CD4-positive, CD25-positive, alpha-beta regulatory T cell (primary cell): ENCODE results near the gene MAPK8IP3. TPM values are rescaled to one million over a fixed set of nuclear protein-coding genes. Genes with fewer than 3 reads are reported as not detected.
"Not testable (repeated sequence)": the region's sequence is repeated elsewhere in the genome, so short reads cannot be mapped to it uniquely, and the experiment has no call there.

Experiments used
- ATAC-seq, 2 donors: fragments of 150-1000 bp; cut with Tn5 transposase; one replicate each; pipeline ENCODE4 v1.10.0; 2021; ENCODE audit warnings: low read depth in 2 of 2, moderate number of reproducible peaks in 2 of 2, moderate library complexity in 1 of 2
- DNase-seq, 3 donors: peaks; one replicate each; pipeline versions ENCODE4 v3.0.0 to v3.0.0-alpha.2; 2012 to 2022; ENCODE audit warnings: mixed read lengths in 1 of 3
- H3K27ac ChIP-seq: one replicate; pipeline ENCODE4 v1.7.0; 2013; ENCODE audit warnings: mild to moderate bottlenecking, low read length; ENCODE audit not compliant: insufficient read depth, poor library complexity, severe bottlenecking
- H3K27me3 ChIP-seq: one replicate; pipeline ENCODE4 v1.7.0; 2013; ENCODE audit warnings: low read length; ENCODE audit not compliant: control insufficient read depth, insufficient read depth
- H3K36me3 ChIP-seq: one replicate; pipeline ENCODE4 v1.7.0; 2013; ENCODE audit warnings: mild to moderate bottlenecking, low read length, moderate library complexity; ENCODE audit not compliant: control insufficient read depth, insufficient read depth
- H3K4me1 ChIP-seq: 2 replicates; pipeline ENCODE4 v1.7.0; 2013; ENCODE audit warnings: mild to moderate bottlenecking, low read length; ENCODE audit not compliant: insufficient read depth, control insufficient read depth, poor library complexity, severe bottlenecking
- H3K4me3 ChIP-seq: one replicate; pipeline ENCODE4 v1.7.0; 2013; ENCODE audit warnings: low read depth, mild to moderate bottlenecking, low read length, moderate library complexity
- H3K9me3 ChIP-seq, 2 experiments: 1 replicate in 1 of 2; 2 replicates in 1 of 2; pipeline ENCODE4 v1.7.0; 2013; ENCODE audit warnings: low read length in 2 of 2, mild to moderate bottlenecking in 1 of 2, moderate library complexity in 1 of 2; ENCODE audit not compliant: control insufficient read depth in 2 of 2
- H3K27ac Mint-ChIP-seq, 3 donors: one replicate each; pipeline ENCODE4 v1.8.0; 2020 to 2022; ENCODE audit warnings: mild to moderate bottlenecking in 3 of 3, mixed read lengths in 3 of 3, moderate library complexity in 2 of 3
- H3K27me3 Mint-ChIP-seq: one replicate; pipeline ENCODE4 v1.8.0; 2022; ENCODE audit warnings: mild to moderate bottlenecking, mixed read lengths
- H3K36me3 Mint-ChIP-seq: one replicate; pipeline ENCODE4 v1.8.0; 2020; ENCODE audit warnings: mixed read lengths
- H3K4me1 Mint-ChIP-seq, 4 donors: one replicate each; pipeline ENCODE4 v1.8.0; 2020 to 2022; ENCODE audit warnings: mixed read lengths in 4 of 4, mild to moderate bottlenecking in 1 of 4
- H3K4me3 Mint-ChIP-seq, 4 donors: one replicate each; pipeline ENCODE4 v1.8.0; 2020 to 2022; ENCODE audit warnings: mild to moderate bottlenecking in 4 of 4, mixed read lengths in 4 of 4, moderate library complexity in 3 of 4
- H3K9me3 Mint-ChIP-seq, 7 donors: one replicate each; pipeline ENCODE4 v1.8.0; 2020 to 2022; ENCODE audit warnings: mixed read lengths in 7 of 7, mild to moderate bottlenecking in 3 of 7, moderate library complexity in 2 of 7
- polyA plus RNA-seq, 4 donors: library from polyadenylated mRNA; unstranded; fragments of 300-500 nt; fragmentation: Illumina TruSeq; gene quantifications; one replicate each; pipeline ENCODE4 v1.2.3, GENCODE V29; 2021
- total RNA-seq: library from RNA; stranded (reverse); gene quantifications from one replicate; pipeline ENCODE4 v1.2.3, GENCODE V29; 2022

Gene MAPK8IP3
- total and polyA plus RNA-seq, 5 donors from 2014 or later, result 0.79 to 222 (median 1.4) TPM

DNA sequence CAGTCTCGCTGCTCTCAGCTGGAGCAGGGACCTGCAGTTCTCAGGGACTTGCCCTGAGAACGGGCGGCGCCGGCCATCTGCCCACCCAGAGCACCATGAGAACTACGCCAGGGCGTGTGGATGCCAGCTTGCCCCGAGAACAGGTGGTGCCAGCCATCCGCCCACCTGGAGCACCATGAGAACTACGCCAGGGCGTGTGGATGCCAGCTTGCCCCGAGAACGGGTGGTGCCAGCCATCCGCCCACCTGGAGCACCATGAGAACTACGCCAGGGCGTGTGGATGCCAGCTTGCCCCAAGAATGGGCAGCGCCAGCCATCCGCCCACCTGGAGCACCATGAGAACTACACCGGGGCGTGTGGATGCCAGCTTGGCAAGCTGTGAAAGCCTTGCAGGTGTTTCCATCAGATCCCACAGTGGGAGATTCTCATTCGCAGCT, 26.6 kb downstream of the MAPK8IP3 start:
- not testable (repeated sequence) for H3K4me1 ChIP-seq, H3K27ac Mint-ChIP-seq, H3K27me3 ChIP-seq, H3K4me3 ChIP-seq, H3K9me3 ChIP-seq, H3K4me3 Mint-ChIP-seq, H3K27me3 Mint-ChIP-seq, H3K4me1 Mint-ChIP-seq, H3K36me3 Mint-ChIP-seq, ATAC-seq, H3K9me3 Mint-ChIP-seq, DNase-seq, H3K27ac ChIP-seq
- H3K36me3 ChIP-seq, result peaks cover 42% of the 10 kb centered on the region

DNA sequence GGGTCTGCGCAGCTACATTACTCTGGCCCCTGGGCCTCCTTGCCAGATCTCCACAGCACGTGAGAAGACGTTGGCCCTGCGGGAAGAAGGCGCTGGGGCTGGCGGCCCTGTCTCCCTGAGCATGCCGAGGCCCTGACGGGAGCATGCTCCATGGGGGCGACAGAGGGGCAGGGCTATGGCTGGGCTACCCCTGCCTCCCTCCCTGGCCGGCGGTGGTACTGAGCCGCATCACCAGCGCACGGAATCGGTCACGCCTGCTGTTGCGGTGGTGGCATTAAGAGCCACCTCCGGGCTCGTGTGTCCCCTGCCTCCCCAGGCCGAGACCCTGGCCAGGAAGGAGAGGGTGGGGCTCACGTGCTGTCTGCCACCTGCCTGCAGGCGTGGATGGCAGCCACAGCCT, 28.1 kb downstream of the MAPK8IP3 start:
- Mint-ChIP-seq H3K27ac (no peak overlapping the region), H3K36me3 (peaks cover 5% of the 10 kb centered on the region), H3K9me3 (no peaks in the 10 kb centered on the region), H3K27me3 (no peaks in the 10 kb centered on the region), H3K4me1 (no peaks in the 10 kb centered on the region), H3K4me3 (no peak overlapping the region)
- no peaks in the 10 kb centered on the region for H3K9me3 ChIP-seq
- no peak for DNase-seq
- no peak for ATAC-seq
- H3K27ac ChIP-seq, result no peak overlapping the region
- peaks cover 32% of the 10 kb centered on the region for H3K36me3 ChIP-seq
- no peaks in the 10 kb centered on the region for H3K4me1 ChIP-seq
- H3K27me3 ChIP-seq, result no peaks in the 10 kb centered on the region
- no peak overlapping the region for H3K4me3 ChIP-seq

DNA sequence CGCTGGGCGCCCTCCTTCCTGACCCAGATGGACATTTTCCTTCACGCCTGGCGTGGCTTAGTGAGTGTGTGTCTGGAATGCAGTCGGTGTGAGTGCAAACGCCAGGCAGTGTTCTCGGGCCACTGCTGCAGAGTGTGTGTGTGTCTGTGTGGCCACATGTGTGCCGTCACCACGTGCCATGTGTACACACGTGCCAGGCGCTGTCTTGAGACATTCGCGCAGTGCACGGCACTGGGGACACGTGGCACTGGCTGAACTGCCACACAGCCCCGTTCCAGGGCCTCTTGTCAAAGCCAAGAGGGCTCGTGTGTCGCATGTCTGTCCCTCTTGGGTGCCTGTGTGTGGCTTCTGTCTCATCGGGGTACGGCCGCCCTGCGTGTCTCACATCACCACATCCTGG, 28.8 kb downstream of the MAPK8IP3 start:
- Mint-ChIP-seq H3K4me3 (no peak overlapping the region), H3K27ac (no peak overlapping the region), H3K9me3 (no peaks in the 10 kb centered on the region), H3K4me1 (no peaks in the 10 kb centered on the region), H3K36me3 (peaks cover 5% of the 10 kb centered on the region), H3K27me3 (no peaks in the 10 kb centered on the region)
- Histone ChIP-seq H3K36me3 (peaks cover 27% of the 10 kb centered on the region), H3K9me3 (no peaks in the 10 kb centered on the region), H3K4me1 (no peaks in the 10 kb centered on the region), H3K27ac (no peak overlapping the region), H3K4me3 (no peak overlapping the region), H3K27me3 (no peaks in the 10 kb centered on the region)
- DNase-seq, result no peak
- no peak for ATAC-seq

DNA sequence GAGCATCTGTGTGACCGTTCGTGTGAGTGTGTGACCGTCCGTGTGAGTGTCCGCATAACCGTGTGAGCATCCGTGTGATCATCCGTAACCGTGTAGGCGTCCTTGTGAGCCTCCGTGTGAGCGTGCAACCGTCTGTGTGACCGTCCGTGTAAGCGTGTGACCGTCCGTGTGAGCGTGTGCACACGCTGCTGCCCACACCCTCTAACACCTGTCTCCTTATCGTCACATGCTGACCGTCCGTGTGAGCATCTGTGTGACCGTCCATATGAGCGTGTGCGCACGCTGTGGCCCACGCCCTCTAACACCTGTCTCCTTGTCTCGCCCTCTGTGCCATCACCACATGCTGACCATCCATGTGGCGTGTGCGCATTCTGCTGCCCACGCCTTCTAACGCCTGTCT, 34.2 kb downstream of the MAPK8IP3 start:
- H3K4me3 ChIP-seq, result no peak overlapping the region
- H3K36me3 ChIP-seq, result peaks cover 11% of the 10 kb centered on the region
- ATAC-seq (no peak), DNase-seq (no peak)
- H3K4me1 ChIP-seq, result no peaks in the 10 kb centered on the region
- no peaks in the 10 kb centered on the region for H3K9me3 ChIP-seq
- Mint-ChIP-seq H3K4me3 (no peak overlapping the region), H3K36me3 (peaks cover 3% of the 10 kb centered on the region), H3K27me3 (no peaks in the 10 kb centered on the region), H3K4me1 (peaks cover 0 to 2% (median 0%) of the 10 kb centered on the region in 4 donors), H3K27ac (no peak overlapping the region), H3K9me3 (no peaks in the 10 kb centered on the region)
- no peak overlapping the region for H3K27ac ChIP-seq
- H3K27me3 ChIP-seq, result no peaks in the 10 kb centered on the region

DNA sequence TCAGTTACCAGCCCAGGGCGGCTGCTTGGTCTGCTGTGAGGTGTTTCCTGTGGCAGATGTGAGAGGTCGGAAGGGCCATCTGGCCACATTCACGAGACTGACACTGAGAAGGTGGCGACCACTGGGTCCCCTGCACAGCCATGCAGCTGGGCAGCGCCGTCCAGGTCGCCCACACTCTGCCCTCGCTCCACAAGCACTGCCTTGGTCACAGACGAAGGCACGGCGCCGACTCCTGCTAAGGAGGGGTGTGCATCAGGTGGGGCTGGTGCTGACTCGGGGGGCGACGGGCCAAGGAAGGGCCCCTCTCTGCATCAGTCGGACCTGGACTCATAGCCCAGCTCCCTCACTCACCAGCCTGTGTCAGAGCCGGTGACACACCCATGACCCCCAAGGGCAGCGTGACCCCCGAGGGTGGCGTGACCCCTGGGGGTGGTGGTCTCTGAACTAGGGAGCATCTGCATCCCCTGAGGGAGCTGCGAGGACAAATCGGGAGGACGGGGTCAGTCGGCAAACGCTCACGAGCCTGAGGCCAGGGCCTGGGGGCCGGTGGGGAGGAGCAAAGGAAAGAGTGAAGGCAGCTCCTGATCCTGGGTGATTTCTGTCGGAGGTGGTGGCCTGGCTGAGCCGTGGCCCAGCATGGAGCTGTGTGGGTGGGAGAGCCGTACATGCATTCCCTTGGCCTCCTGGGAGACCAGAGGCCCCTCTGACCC, 34.9 kb downstream of the MAPK8IP3 start:
- Histone ChIP-seq H3K36me3 (peaks cover 16% of the 10 kb centered on the region), H3K4me1 (no peaks in the 10 kb centered on the region), H3K4me3 (no peak overlapping the region), H3K9me3 (no peaks in the 10 kb centered on the region), H3K27me3 (no peaks in the 10 kb centered on the region), H3K27ac (no peak overlapping the region)
- H3K27me3 Mint-ChIP-seq, result no peaks in the 10 kb centered on the region
- no peak for DNase-seq
- no peak overlapping the region for H3K4me3 Mint-ChIP-seq
- peaks cover 0 to 2% (median 0%) of the 10 kb centered on the region in 4 donors for H3K4me1 Mint-ChIP-seq
- H3K36me3 Mint-ChIP-seq, result peaks cover 3% of the 10 kb centered on the region
- H3K9me3 Mint-ChIP-seq, result no peaks in the 10 kb centered on the region
- no peak for ATAC-seq
- H3K27ac Mint-ChIP-seq, result no peak overlapping the region

DNA sequence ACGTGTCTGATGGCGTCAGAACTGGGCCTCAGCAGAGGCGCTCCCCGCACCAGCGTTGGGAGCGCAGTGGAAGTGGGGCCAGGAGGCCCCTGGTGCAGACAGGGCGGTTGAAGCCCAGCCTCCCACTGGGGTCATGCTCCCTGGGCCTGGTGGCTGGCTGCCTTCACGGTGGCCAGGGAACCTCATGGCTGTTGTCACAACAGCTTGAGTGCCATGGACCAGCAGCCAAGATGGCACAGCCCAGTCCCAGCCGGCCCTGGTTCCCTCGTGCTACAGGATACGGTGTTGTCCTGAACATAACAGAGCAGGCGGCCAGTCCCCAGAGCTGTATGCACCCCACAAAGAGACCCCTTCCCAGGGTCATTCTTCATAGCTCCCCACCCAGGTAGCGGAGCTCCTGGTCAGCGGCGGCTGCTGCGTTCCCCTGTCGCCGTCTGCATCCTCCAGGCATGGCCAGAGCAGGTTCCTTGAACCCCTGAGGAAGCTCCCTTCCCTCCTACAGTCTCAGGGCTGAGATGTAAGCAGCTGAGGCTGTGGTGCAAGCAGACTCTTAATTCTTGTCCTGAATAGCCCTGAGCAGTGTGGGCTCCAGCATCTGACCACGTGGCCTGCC, 35.7 kb downstream of the MAPK8IP3 start:
- Histone ChIP-seq H3K27ac (no peak overlapping the region), H3K9me3 (no peaks in the 10 kb centered on the region), H3K4me3 (no peak overlapping the region), H3K4me1 (no peaks in the 10 kb centered on the region), H3K36me3 (peaks cover 21% of the 10 kb centered on the region), H3K27me3 (no peaks in the 10 kb centered on the region)
- DNase-seq, result no peak
- H3K4me1 Mint-ChIP-seq, result peaks cover 0 to 2% (median 0%) of the 10 kb centered on the region in 4 donors
- no peaks in the 10 kb centered on the region for H3K27me3 Mint-ChIP-seq
- H3K27ac Mint-ChIP-seq, result peak overlapping the region in 1 of 3 donors; percentile 48
- H3K36me3 Mint-ChIP-seq, result peaks cover 3% of the 10 kb centered on the region
- no peak for ATAC-seq
- no peaks in the 10 kb centered on the region for H3K9me3 Mint-ChIP-seq
- no peak overlapping the region for H3K4me3 Mint-ChIP-seq

DNA sequence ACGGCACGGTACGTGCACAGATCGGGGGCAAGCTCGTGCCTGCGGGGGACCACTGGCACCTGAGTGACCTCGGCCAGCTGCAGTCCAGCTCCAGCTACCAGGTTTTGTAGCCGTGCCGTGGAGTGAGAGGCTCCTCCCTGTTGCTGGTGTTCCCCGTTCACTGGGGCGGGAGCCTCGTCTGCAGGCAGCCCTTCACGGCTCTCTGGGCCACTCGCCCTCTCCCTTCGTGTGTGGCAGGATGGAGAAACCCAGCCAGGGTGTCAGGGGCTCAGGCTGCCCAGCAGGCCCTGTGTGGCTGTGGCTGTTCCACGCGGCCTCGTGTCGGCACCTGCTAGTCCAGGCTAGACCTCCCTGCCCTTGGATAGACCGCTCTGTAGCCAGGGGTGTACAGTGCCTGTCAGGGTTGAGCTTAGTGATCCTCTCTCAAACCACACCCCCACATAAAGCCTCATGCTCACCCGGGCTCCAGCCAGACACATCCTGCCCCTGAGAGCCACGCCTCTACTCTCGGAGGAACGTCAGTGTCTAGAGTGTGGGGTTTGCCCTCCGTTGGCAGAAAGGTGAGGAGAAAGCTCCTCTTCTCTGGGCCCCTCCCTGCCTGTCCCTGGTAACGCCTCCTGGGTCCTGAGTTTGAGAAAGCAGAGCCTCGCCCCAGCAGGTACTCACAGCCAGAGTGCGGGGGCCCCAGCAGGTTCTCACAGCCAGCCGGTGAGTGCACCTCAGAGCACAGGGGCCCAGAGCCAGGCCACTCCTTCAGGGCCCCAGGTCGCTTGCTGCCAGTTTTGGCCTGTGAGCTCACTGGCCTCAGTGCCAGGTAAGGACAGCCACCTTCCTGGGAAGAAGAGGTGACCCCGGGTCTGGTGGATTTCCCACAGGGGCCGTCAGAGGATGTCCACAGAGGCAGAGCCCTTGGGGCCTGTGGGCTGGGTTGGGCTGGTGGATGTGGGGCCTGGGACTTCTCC, 37.7 kb downstream of the MAPK8IP3 start:
- Histone ChIP-seq H3K27ac (no peak overlapping the region), H3K36me3 (peaks cover 40% of the 10 kb centered on the region), H3K9me3 (no peaks in the 10 kb centered on the region), H3K27me3 (no peaks in the 10 kb centered on the region), H3K4me1 (no peaks in the 10 kb centered on the region), H3K4me3 (no peak overlapping the region)
- ATAC-seq (no peak), DNase-seq (no peak)
- H3K4me3 Mint-ChIP-seq, result no peak overlapping the region
- H3K27me3 Mint-ChIP-seq, result no peaks in the 10 kb centered on the region
- no peaks in the 10 kb centered on the region for H3K9me3 Mint-ChIP-seq
- H3K4me1 Mint-ChIP-seq, result peaks cover 0 to 2% (median 0%) of the 10 kb centered on the region in 4 donors
- no peak overlapping the region for H3K27ac Mint-ChIP-seq
- peaks cover 3% of the 10 kb centered on the region for H3K36me3 Mint-ChIP-seq
